ENCODE results near the gene OTC. TPM values are rescaled to one million over a fixed set of nuclear protein-coding genes. Genes with fewer than 3 reads are reported as not detected.

OTC gene
- total and polyA plus RNA-seq, 7 experiments from 2014 or later, result not detected

GRCh38 chrX:38332505-38332904 is 19.9 kb upstream of the OTC start:
- Histone ChIP-seq H3K4me1 (ENCODE audit: control insufficient read depth in 2 of 2, insufficient read depth in 2 of 2, low read length in 2 of 2) (peaks cover 0 to 12% of the 10 kb centered on the region in 2 donors), H3K9me3 (ENCODE audit: control insufficient read depth in 2 of 3, low read length in 3 of 3) (no peaks in the 10 kb centered on the region), H3K4me3 (ENCODE audit: low read length) (no peak overlapping the region), H3K27me3 (ENCODE audit: control insufficient read depth in 2 of 2, insufficient read depth in 2 of 2, low read length in 2 of 2) (no peaks in the 10 kb centered on the region), H3K27ac (ENCODE audit: low read depth, low read length) (no peak overlapping the region), H3K36me3 (ENCODE audit: control insufficient read depth in 2 of 3, insufficient read depth in 3 of 3, low read length in 3 of 3) (no peaks in the 10 kb centered on the region)
- no peak for ATAC-seq
- no peak overlapping the region for H3K4me3 Mint-ChIP-seq
- no peaks in the 10 kb centered on the region for H3K36me3 Mint-ChIP-seq
- peaks cover 0 to 13% (median 9%) of the 10 kb centered on the region in 7 donors for H3K4me1 Mint-ChIP-seq
- H3K27ac Mint-ChIP-seq, result no peak overlapping the region
- no peaks in the 10 kb centered on the region for H3K27me3 Mint-ChIP-seq
- ChIA-PET CTCF (interaction anchor here (0.5 to 0.6 kb wide), 2 partner anchors 22 to 607 kb away, joined by 3 read pairs; no protein-coding TSS in a partner anchor), POLR2A (no interaction called here)
- intact Hi-C loops (cut with micrococcal nuclease), result no loop called here
- peaks cover 0 to 5% (median 0%) of the 10 kb centered on the region in 11 donors for H3K9me3 Mint-ChIP-seq
- DNase-seq, result no peak

- intact Hi-C loops (cut with micrococcal nuclease), result no loop called here
- H3K4me1 ChIP-seq (ENCODE audit: control insufficient read depth in 2 of 2, insufficient read depth in 2 of 2, low read length in 2 of 2), result no peaks in the 10 kb centered on the region
- no peak overlapping the region for H3K4me3 ChIP-seq (ENCODE audit: low read length)
- peaks cover 0 to 5% (median 0%) of the 10 kb centered on the region in 11 donors for H3K9me3 Mint-ChIP-seq
- POLR2A ChIA-PET, result no interaction called here
- no peak overlapping the region for H3K4me3 Mint-ChIP-seq
- no peak overlapping the region for H3K27ac Mint-ChIP-seq
- H3K4me1 Mint-ChIP-seq, result no peaks in the 10 kb centered on the region
- no peak for DNase-seq
- H3K27me3 Mint-ChIP-seq, result no peaks in the 10 kb centered on the region
- no peaks in the 10 kb centered on the region for H3K36me3 Mint-ChIP-seq
- CTCF ChIA-PET, result no interaction called here
- no peaks in the 10 kb centered on the region for H3K9me3 ChIP-seq (ENCODE audit: control insufficient read depth in 2 of 3, low read length in 3 of 3)
- H3K27ac ChIP-seq (ENCODE audit: low read depth, low read length), result no peak overlapping the region
- no peaks in the 10 kb centered on the region for H3K27me3 ChIP-seq (ENCODE audit: control insufficient read depth in 2 of 2, insufficient read depth in 2 of 2, low read length in 2 of 2)
- H3K36me3 ChIP-seq (ENCODE audit: control insufficient read depth in 2 of 3, insufficient read depth in 3 of 3, low read length in 3 of 3), result no peaks in the 10 kb centered on the region
- no peak for ATAC-seq
These were observed 17.0 kb upstream of the OTC start for GRCh38 chrX:38335382-38335781.

- intact Hi-C loops (cut with micrococcal nuclease), result no loop called here
- Histone ChIP-seq H3K27me3 (ENCODE audit: control insufficient read depth in 2 of 2, insufficient read depth in 2 of 2, low read length in 2 of 2) (no peaks in the 10 kb centered on the region), H3K27ac (ENCODE audit: low read depth, low read length) (no peak overlapping the region), H3K36me3 (ENCODE audit: control insufficient read depth in 2 of 3, insufficient read depth in 3 of 3, low read length in 3 of 3) (no peaks in the 10 kb centered on the region), H3K9me3 (ENCODE audit: control insufficient read depth in 2 of 3, low read length in 3 of 3) (no peaks in the 10 kb centered on the region), H3K4me3 (ENCODE audit: low read length) (no peak overlapping the region), H3K4me1 (ENCODE audit: control insufficient read depth in 2 of 2, insufficient read depth in 2 of 2, low read length in 2 of 2) (no peaks in the 10 kb centered on the region)
- ChIA-PET CTCF (no interaction called here), POLR2A (no interaction called here)
- Mint-ChIP-seq H3K36me3 (peaks cover 0 to 5% (median 0%) of the 10 kb centered on the region in 5 donors), H3K9me3 (peaks cover 0 to 5% (median 0%) of the 10 kb centered on the region in 11 donors), H3K27me3 (peaks cover 0 to 6% (median 0%) of the 10 kb centered on the region in 5 donors), H3K4me1 (no peaks in the 10 kb centered on the region), H3K4me3 (no peak overlapping the region), H3K27ac (no peak overlapping the region)
- ATAC-seq (no peak), DNase-seq (no peak)
These were observed 15.7 kb upstream of the OTC start for GRCh38 chrX:38336538-38337240.

GRCh38 chrX:38341442-38341841 is 11.0 kb upstream of the OTC start:
- DNase-seq (no peak), ATAC-seq (no peak)
- Histone ChIP-seq H3K4me1 (ENCODE audit: control insufficient read depth in 2 of 2, insufficient read depth in 2 of 2, low read length in 2 of 2) (no peaks in the 10 kb centered on the region), H3K36me3 (ENCODE audit: control insufficient read depth in 2 of 3, insufficient read depth in 3 of 3, low read length in 3 of 3) (no peaks in the 10 kb centered on the region), H3K27ac (ENCODE audit: low read depth, low read length) (no peak overlapping the region), H3K27me3 (ENCODE audit: control insufficient read depth in 2 of 2, insufficient read depth in 2 of 2, low read length in 2 of 2) (no peaks in the 10 kb centered on the region), H3K9me3 (ENCODE audit: control insufficient read depth in 2 of 3, low read length in 3 of 3) (no peaks in the 10 kb centered on the region), H3K4me3 (ENCODE audit: low read length) (no peak overlapping the region)
- H3K9me3 Mint-ChIP-seq, result peaks cover 0 to 2% (median 0%) of the 10 kb centered on the region in 11 donors
- intact Hi-C loops (cut with micrococcal nuclease), result no loop called here
- no peak overlapping the region for H3K4me3 Mint-ChIP-seq
- H3K27ac Mint-ChIP-seq, result no peak overlapping the region
- ChIA-PET POLR2A (no interaction called here), CTCF (no interaction called here)
- H3K4me1 Mint-ChIP-seq, result no peaks in the 10 kb centered on the region
- H3K27me3 Mint-ChIP-seq, result peaks cover 0 to 10% (median 5%) of the 10 kb centered on the region in 5 donors
- H3K36me3 Mint-ChIP-seq, result peaks cover 0 to 5% (median 0%) of the 10 kb centered on the region in 5 donors

GRCh38 chrX:38342853-38343778 is 9.3 kb upstream of the OTC start:
- H3K9me3 ChIP-seq (ENCODE audit: control insufficient read depth in 2 of 3, low read length in 3 of 3), result no peaks in the 10 kb centered on the region
- no peaks in the 10 kb centered on the region for H3K36me3 ChIP-seq (ENCODE audit: control insufficient read depth in 2 of 3, insufficient read depth in 3 of 3, low read length in 3 of 3)
- H3K27ac Mint-ChIP-seq, result no peak overlapping the region
- no peaks in the 10 kb centered on the region for H3K4me1 ChIP-seq (ENCODE audit: control insufficient read depth in 2 of 2, insufficient read depth in 2 of 2, low read length in 2 of 2)
- no peak overlapping the region for H3K4me3 ChIP-seq (ENCODE audit: low read length)
- ATAC-seq (no peak), DNase-seq (no peak)
- H3K4me1 Mint-ChIP-seq, result no peaks in the 10 kb centered on the region
- H3K27me3 Mint-ChIP-seq, result peaks cover 0 to 10% (median 6%) of the 10 kb centered on the region in 5 donors
- H3K9me3 Mint-ChIP-seq, result no peaks in the 10 kb centered on the region
- intact Hi-C loops (cut with micrococcal nuclease), result no loop called here
- CTCF ChIA-PET, result no interaction called here
- no peak overlapping the region for H3K27ac ChIP-seq (ENCODE audit: low read depth, low read length)
- peaks cover 0 to 5% (median 0%) of the 10 kb centered on the region in 5 donors for H3K36me3 Mint-ChIP-seq
- POLR2A ChIA-PET, result no interaction called here
- no peak overlapping the region for H3K4me3 Mint-ChIP-seq
- no peaks in the 10 kb centered on the region for H3K27me3 ChIP-seq (ENCODE audit: control insufficient read depth in 2 of 2, insufficient read depth in 2 of 2, low read length in 2 of 2)

GRCh38 chrX:38346150-38346549 is 6.3 kb upstream of the OTC start:
- DNase-seq (no peak), ATAC-seq (no peak)
- CTCF ChIA-PET, result no interaction called here
- intact Hi-C loops (cut with micrococcal nuclease), result no loop called here
- Histone ChIP-seq H3K36me3 (ENCODE audit: control insufficient read depth in 2 of 3, insufficient read depth in 3 of 3, low read length in 3 of 3) (no peaks in the 10 kb centered on the region), H3K4me1 (ENCODE audit: control insufficient read depth in 2 of 2, insufficient read depth in 2 of 2, low read length in 2 of 2) (no peaks in the 10 kb centered on the region), H3K9me3 (ENCODE audit: control insufficient read depth in 2 of 3, low read length in 3 of 3) (no peaks in the 10 kb centered on the region), H3K4me3 (ENCODE audit: low read length) (no peak overlapping the region), H3K27ac (ENCODE audit: low read depth, low read length) (no peak overlapping the region), H3K27me3 (ENCODE audit: control insufficient read depth in 2 of 2, insufficient read depth in 2 of 2, low read length in 2 of 2) (no peaks in the 10 kb centered on the region)
- Mint-ChIP-seq H3K27ac (no peak overlapping the region), H3K27me3 (peaks cover 5 to 14% (median 13%) of the 10 kb centered on the region in 5 donors), H3K4me1 (no peaks in the 10 kb centered on the region), H3K9me3 (peaks cover 0 to 2% (median 0%) of the 10 kb centered on the region in 11 donors), H3K36me3 (peaks cover 0 to 5% (median 0%) of the 10 kb centered on the region in 5 donors), H3K4me3 (no peak overlapping the region)
- POLR2A ChIA-PET, result no interaction called here
